AG04450 (cell line): Measurements from ENCODE around the gene GNS. TPM values are rescaled to one million over a fixed set of nuclear protein-coding genes. Genes with fewer than 3 reads are reported as not detected.

ENCODE experiments used
- CTCF ChIA-PET: fragments of 300-600, 350-600 bp; formaldehyde crosslinking; extraction: SDS; loops from one replicate; lab custom pipeline; 2022; ENCODE audit warnings: antibody characterized with exemption, inconsistent platforms; lab: Charles Lee
- POLR2A ChIA-PET: fragments of 350-600 bp; formaldehyde crosslinking; extraction: SDS; loops from one replicate; lab custom pipeline; 2021; ENCODE audit warnings: antibody characterized with exemption, inconsistent platforms; lab: Yijun Ruan, JAX
- DNase-seq: peaks from one replicate; pipeline ENCODE4 v3.0.0-alpha.2; 2011; ENCODE audit warnings: low read depth, low spot score
- H3K27ac ChIP-seq: one replicate; pipeline ENCODE4 v1.5.1; 2012; ENCODE audit warnings: low read depth, low read length, control low read depth
- H3K27me3 ChIP-seq: one replicate; pipeline ENCODE4 v1.6.0; 2012; ENCODE audit warnings: low read length; ENCODE audit not compliant: control insufficient read depth, insufficient read depth
- H3K4me3 ChIP-seq: 2 replicates; pipeline ENCODE4 v1.5.1; 2011; ENCODE audit warnings: mild to moderate bottlenecking, low read depth, low read length, control low read depth
- H3K9me3 ChIP-seq: 2 replicates; pipeline ENCODE4 v1.5.1; 2012; ENCODE audit warnings: low read length; ENCODE audit not compliant: control insufficient read depth, insufficient read depth
- polyA minus RNA-seq: library from RNA; depleted of rRNA, polyadenylated mRNA; stranded (reverse); fragments of >200 nt; gene quantifications from 2 replicates; pipeline ENCODE4 v1.2.3, GENCODE V29; 2011; rRNA and poly(A)+ RNA removed
- polyA plus RNA-seq: library from polyadenylated mRNA; depleted of rRNA; stranded (reverse); fragments of >200 nt; gene quantifications from 2 replicates; pipeline ENCODE4 v1.2.3, GENCODE V29; 2011; rRNA removed
- TF ChIP-seq, protein P1 (sequence below): IDR thresholded peaks from 2 replicates; pipeline ENCODE4 v1.5.1; 2011; ENCODE audit warnings: low read depth, low read length, control low read depth, inconsistent platforms

The GNS gene
- polyA plus RNA-seq (176 and 212 TPM in 2 replicates), polyA minus RNA-seq (251 and 299 TPM in 2 replicates)

DNA sequence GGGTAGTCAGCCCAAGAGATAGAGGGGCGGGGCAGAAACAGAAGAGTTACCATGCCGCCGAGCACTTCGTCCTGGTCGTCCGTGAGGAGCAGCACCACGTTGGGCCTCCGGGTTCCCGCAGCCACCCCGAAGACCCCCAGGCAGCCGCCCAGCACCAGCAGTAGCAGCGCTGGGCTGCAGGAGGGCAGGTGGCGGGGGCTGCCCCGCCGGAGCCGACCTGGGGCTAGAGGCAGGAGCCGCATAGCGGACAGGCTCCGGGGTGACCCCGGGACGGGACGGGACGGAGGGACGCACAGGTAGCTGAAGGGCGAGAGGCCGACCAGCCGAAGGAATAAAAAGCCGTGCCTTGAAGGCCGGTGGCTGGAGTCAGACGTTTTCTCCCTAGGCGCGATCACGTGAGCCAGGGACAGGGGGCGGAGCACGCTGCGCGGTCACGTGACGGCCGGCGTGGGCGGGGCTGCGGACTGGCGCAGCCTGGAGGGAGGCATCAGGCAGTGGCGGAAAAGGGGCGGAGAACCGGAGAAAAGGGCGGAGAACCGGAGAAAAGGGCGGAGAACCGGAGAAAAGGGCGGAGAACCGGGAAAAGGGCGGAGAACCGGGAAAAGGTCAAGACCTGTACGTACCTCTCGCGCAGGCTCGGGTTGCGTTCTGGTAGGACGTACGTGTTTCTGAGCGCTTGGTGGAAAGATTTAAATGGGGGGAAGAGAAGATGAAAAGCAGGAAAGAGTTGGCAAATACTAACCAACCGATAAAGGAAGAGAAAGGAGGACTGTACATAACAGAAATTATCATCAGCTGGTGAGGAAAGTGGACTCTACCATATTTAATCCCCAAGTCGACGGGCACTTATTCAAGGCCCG is at the start of gene GNS:
Gene GNS, minus strand, starts transcription at position 372 of the 860 bp plus-strand sequence. Its CDS starts 130 bp downstream, at position 242.
- peak within 1 kb of the TSS; percentile 57 for H3K27ac ChIP-seq
- CTCF ChIA-PET: interaction anchor here (1.0 to 1.8 kb wide), 2 partner anchors 37 to 43 kb away, joined by 3 to 7 read pairs; no protein-coding TSS in a partner anchor

DNA sequence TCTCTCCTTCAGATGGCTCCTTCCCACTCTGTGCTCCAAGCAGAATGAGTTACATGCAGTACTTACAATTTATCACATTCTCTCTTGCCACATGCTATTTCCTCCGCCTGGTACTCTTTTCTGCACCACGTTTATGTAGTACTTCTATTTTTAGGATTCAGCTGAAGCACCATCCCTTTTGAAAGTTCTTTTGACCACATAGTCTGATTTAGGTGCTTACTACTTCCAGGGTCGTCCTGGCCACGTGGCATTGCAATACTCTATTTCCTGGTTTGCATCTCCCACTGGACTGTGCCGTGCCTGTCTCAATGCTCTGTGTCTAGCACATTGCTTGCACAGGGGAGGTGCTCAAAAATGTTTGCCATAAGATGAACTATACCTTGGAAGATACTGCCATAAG is 48.9 kb upstream of the GNS start:
- CTCF ChIA-PET: interaction anchor here (4.2 kb wide), 1 partner anchor 11 kb away, joined by 31 read pairs; no protein-coding TSS in a partner anchor
- POLR2A ChIA-PET: no interaction called here

More for the DNA sequence above, at the start of gene GNS:
- peak within 1 kb of the TSS; percentile 88 for H3K4me3 ChIP-seq
- no peaks in the 10 kb centered on the region for H3K27me3 ChIP-seq
- POLR2A ChIA-PET: no interaction called here
- TF ChIP-seq, protein P1, sequence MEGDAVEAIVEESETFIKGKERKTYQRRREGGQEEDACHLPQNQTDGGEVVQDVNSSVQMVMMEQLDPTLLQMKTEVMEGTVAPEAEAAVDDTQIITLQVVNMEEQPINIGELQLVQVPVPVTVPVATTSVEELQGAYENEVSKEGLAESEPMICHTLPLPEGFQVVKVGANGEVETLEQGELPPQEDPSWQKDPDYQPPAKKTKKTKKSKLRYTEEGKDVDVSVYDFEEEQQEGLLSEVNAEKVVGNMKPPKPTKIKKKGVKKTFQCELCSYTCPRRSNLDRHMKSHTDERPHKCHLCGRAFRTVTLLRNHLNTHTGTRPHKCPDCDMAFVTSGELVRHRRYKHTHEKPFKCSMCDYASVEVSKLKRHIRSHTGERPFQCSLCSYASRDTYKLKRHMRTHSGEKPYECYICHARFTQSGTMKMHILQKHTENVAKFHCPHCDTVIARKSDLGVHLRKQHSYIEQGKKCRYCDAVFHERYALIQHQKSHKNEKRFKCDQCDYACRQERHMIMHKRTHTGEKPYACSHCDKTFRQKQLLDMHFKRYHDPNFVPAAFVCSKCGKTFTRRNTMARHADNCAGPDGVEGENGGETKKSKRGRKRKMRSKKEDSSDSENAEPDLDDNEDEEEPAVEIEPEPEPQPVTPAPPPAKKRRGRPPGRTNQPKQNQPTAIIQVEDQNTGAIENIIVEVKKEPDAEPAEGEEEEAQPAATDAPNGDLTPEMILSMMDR: no peak
- peak; percentile 74 for DNase-seq
- peaks cover 3% of the 10 kb centered on the region; the same call in 1 of the 2 replicates for H3K9me3 ChIP-seq

DNA sequence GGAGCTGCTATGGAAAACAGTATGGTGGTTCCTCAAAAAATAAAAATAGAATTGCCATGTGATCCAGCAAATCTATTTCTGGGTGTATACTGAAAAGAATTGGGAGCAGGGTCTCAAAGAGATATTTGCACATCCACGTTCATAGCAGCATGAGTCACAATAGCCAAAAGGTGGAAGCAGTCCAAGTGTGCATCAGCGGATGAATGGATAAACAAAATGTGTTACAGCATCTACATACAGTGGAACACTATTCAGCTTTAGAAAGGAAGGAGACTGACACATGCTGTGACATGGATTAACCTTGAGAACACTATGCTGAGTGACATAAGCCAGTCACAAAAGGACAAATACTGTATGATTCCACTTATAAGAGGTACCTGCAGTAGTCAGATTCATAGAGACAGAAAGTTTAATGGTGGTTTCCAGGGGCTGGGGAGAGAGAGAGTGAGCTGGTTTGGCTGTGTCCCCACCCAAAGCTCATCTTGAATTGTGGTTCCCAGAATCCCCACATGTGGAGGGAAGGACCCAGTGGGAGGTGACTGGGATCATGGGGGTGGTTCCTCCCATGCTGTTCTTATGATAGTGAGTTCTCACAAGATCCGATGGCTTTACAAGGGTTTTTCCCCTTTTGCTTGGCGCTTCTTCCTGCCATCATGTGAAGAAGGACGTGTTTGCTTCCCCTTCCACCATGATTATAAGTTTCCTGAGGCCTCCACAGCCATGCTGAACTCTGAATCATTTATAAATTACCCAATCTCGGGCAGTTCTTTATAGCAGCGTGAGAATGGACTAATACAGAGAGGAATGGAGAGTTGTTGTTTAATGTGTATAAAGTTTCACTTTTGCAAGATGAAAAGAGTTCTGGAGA is 47.6 kb upstream of the GNS start:
- TF ChIP-seq, protein P1: no peak
- POLR2A ChIA-PET: interaction anchor here (0.9 kb wide), 1 partner anchor 11 kb away, joined by 3 read pairs; no protein-coding TSS in a partner anchor
- no peak overlapping the region for H3K4me3 ChIP-seq

More for the DNA sequence above, 48.9 kb upstream of the GNS start:
- DNase-seq: no peak
- H3K9me3 ChIP-seq: no peaks in the 10 kb centered on the region
- no peak overlapping the region for H3K27ac ChIP-seq
- TF ChIP-seq, protein P1: no peak
- peaks cover 9% of the 10 kb centered on the region for H3K27me3 ChIP-seq
- H3K4me3 ChIP-seq: no peak overlapping the region

DNA sequence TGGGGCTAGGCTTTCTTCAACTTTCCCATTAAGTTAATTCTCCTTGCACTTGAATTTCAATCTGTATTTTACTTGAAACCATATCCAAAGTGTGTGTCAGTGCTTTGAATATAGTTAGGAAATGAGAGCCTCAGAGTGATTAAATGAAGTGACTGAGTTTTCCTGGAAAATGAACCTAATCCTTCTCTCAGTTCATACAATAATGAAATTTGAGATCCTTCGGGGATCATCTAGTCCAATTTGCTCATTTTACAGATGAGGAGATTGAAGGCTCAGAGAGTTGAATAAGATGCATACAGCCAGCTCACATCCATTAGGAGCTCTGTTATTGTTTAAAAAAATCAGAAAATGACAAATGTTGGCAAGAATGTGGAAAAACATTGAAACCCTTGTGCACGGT is 47.0 kb upstream of the GNS start:
- CTCF ChIA-PET: interaction anchor here (0.5 to 4.2 kb wide), 2 partner anchors 9 to 351 kb away, joined by 3 to 31 read pairs; no protein-coding TSS in a partner anchor
- POLR2A ChIA-PET: interaction anchor here (0.9 kb wide), 1 partner anchor 12 kb away, joined by 3 read pairs; no protein-coding TSS in a partner anchor
- TF ChIP-seq, protein P1: no peak

More for the DNA sequence above, 47.6 kb upstream of the GNS start:
- Histone ChIP-seq H3K27me3 (peaks cover 9% of the 10 kb centered on the region), H3K27ac (no peak overlapping the region), H3K9me3 (no peaks in the 10 kb centered on the region)
- DNase-seq: peak; percentile 44
- CTCF ChIA-PET: interaction anchor here (0.5 to 4.2 kb wide), 2 partner anchors 10 to 351 kb away, joined by 3 to 31 read pairs; no protein-coding TSS in a partner anchor

More for the DNA sequence above, 47.0 kb upstream of the GNS start:
- peaks cover 4% of the 10 kb centered on the region for H3K27me3 ChIP-seq
- H3K9me3 ChIP-seq: no peaks in the 10 kb centered on the region
- DNase-seq: no peak
- no peak overlapping the region for H3K27ac ChIP-seq
- H3K4me3 ChIP-seq: no peak overlapping the region
